DND-41 (cell line): Measurements from ENCODE around the gene YTHDC1.

Source experiments
- ATAC-seq: fragments of 200-7000 bp; cut with Tn5 transposase; 3 replicates; pipeline ENCODE4 v1.9.1; 2021; ENCODE audit warnings: low read depth; ENCODE audit not compliant: insufficient read depth
- DNase-seq: peaks from one replicate; pipeline ENCODE4 v3.0.0-alpha.2; 2020
- H2AFZ ChIP-seq: 2 replicates; pipeline ENCODE4 v1.6.0; 2012; ENCODE audit warnings: low read depth, low read length
- H3K27ac ChIP-seq: 2 replicates; pipeline ENCODE4 v1.5.1; 2012; ENCODE audit warnings: low read length, inconsistent platforms
- H3K27me3 ChIP-seq: fragments of 200-600 bp; sonication (generic); 2 replicates; pipeline ENCODE4 v1.6.0; 2012; ENCODE audit warnings: low read length, mild to moderate bottlenecking, inconsistent platforms; ENCODE audit not compliant: insufficient read depth, poor library complexity
- H3K36me3 ChIP-seq: 2 replicates; pipeline ENCODE4 v1.5.1; 2012; ENCODE audit warnings: low read length, inconsistent platforms; ENCODE audit not compliant: insufficient read depth
- H3K4me1 ChIP-seq: 2 replicates; pipeline ENCODE4 v1.5.1; 2012; ENCODE audit warnings: mild to moderate bottlenecking, low read length; ENCODE audit not compliant: insufficient read depth
- H3K4me2 ChIP-seq: 2 replicates; pipeline ENCODE4 v1.6.0; 2012; ENCODE audit warnings: mild to moderate bottlenecking, moderate library complexity, low read length, inconsistent platforms; ENCODE audit not compliant: insufficient read depth
- H3K4me3 ChIP-seq, 2 experiments: fragments of 200-600 bp in 1 of 2; shearing (Covaris generic) in 1 of 2; 2 replicates each; pipeline ENCODE4 v1.5.1; 2012 to 2016; ENCODE audit warnings: inconsistent platforms in 2 of 2, low read length in 2 of 2, mild to moderate bottlenecking in 2 of 2, low read depth in 1 of 2, moderate library complexity in 1 of 2
- H3K79me2 ChIP-seq: 2 replicates; pipeline ENCODE4 v1.6.0; 2012; ENCODE audit warnings: low read length, inconsistent platforms; ENCODE audit not compliant: insufficient read depth
- H3K9ac ChIP-seq: 2 replicates; pipeline ENCODE4 v1.6.0; 2012; ENCODE audit warnings: low read depth, mild to moderate bottlenecking, inconsistent platforms, low read length, moderate library complexity
- H3K9me3 ChIP-seq: 2 replicates; pipeline ENCODE4 v1.5.1; 2012; ENCODE audit warnings: low read length, moderate library complexity, mild to moderate bottlenecking, inconsistent platforms; ENCODE audit not compliant: insufficient read depth, severe bottlenecking
- H4K20me1 ChIP-seq: 2 replicates; pipeline ENCODE4 v1.6.0; 2012; ENCODE audit warnings: low read length; ENCODE audit not compliant: insufficient read depth
- EZH2 ChIP-seq: IDR thresholded peaks from 3 replicates; pipeline ENCODE4 v1.6.1; 2012; ENCODE audit warnings: borderline replicate concordance, low read depth, mild to moderate bottlenecking, moderate library complexity, low read length, inconsistent platforms; ENCODE audit not compliant: severe bottlenecking
- TF ChIP-seq, protein P1 (sequence below): IDR thresholded peaks from 2 replicates; pipeline ENCODE4 v1.5.1; 2012; ENCODE audit warnings: borderline replicate concordance, low read length, moderate library complexity, mild to moderate bottlenecking; ENCODE audit not compliant: poor library complexity, severe bottlenecking; ENCODE audit errors: extremely low read depth

Gene YTHDC1

DNA sequence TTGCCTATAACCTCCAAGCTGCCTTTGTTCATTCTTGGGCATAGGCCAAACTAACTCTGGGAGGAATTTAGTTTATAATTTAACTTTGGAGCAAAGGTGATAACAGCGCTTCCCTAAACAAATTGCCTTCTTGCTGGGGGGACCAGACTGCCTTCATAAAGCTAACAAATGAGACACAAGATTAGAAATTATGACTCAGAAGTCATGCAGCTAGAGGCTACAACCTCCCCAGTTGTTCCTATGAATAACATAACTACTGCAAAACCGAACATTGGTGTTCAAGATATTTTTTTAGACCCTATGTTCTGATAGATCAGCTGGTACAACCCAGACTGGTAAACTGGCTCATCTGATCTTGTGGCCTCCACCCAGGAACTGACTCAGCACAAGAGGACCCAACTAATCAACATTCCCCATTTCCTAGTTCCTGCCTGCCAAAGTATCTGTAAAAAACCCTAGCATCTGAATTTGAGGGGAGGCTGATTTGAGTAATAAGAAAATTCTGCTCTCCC lies 82.4 kb downstream of the YTHDC1 start:
- Histone ChIP-seq H3K4me1 (no peaks in the 10 kb centered on the region), H2AFZ (no peak overlapping the region), H3K27ac (no peak overlapping the region), H3K9ac (no peak overlapping the region), H3K79me2 (no peaks in the 10 kb centered on the region), H3K27me3 (peaks cover 3% of the 10 kb centered on the region), H3K9me3 (no peaks in the 10 kb centered on the region), H3K4me2 (no peak overlapping the region), H3K4me3 (no peak overlapping the region), H4K20me1 (no peaks in the 10 kb centered on the region), H3K36me3 (no peaks in the 10 kb centered on the region)
- DNase-seq (no peak), ATAC-seq (no peak)
- TF ChIP-seq, protein P1, sequence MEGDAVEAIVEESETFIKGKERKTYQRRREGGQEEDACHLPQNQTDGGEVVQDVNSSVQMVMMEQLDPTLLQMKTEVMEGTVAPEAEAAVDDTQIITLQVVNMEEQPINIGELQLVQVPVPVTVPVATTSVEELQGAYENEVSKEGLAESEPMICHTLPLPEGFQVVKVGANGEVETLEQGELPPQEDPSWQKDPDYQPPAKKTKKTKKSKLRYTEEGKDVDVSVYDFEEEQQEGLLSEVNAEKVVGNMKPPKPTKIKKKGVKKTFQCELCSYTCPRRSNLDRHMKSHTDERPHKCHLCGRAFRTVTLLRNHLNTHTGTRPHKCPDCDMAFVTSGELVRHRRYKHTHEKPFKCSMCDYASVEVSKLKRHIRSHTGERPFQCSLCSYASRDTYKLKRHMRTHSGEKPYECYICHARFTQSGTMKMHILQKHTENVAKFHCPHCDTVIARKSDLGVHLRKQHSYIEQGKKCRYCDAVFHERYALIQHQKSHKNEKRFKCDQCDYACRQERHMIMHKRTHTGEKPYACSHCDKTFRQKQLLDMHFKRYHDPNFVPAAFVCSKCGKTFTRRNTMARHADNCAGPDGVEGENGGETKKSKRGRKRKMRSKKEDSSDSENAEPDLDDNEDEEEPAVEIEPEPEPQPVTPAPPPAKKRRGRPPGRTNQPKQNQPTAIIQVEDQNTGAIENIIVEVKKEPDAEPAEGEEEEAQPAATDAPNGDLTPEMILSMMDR = no peak
- TF ChIP-seq EZH2 = no peak

DNA sequence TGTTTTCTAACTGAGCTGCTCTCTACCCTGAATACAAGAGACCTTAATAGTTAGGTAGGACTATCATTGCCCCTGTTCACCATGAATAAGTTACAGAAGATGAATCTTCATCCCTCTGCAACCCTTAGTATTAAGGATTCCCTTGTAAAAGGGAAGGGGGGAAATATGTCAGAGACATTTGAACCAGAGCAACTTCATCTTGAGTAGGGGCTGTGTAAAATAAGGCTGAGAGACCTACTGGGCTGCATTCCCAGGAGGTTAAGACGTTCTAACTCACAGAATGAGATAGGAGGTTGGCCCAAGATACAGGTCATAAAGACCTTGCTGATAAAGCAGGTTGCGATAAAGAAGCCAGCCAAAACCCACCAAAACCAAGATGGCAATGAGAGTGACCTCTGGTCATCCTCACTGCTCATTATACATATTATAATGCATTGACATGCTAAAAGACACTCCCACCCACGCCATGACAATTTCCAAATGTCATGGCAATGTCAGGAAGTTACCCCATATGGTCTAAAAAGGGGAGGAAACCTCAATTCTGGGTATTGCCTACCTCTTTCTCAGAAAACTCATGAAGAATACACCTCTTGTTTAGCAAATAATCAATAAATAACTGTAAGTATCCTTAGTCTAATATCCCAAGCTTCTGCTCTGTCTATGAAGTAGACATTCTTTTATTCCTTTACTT lies 84.9 kb downstream of the YTHDC1 start:
- no peaks in the 10 kb centered on the region for H3K36me3 ChIP-seq
- no peak for ATAC-seq
- no peaks in the 10 kb centered on the region for H4K20me1 ChIP-seq

More for the DNA sequence above, 84.9 kb downstream of the YTHDC1 start:
- Histone ChIP-seq H3K9ac (no peak overlapping the region), H2AFZ (no peak overlapping the region), H3K79me2 (no peaks in the 10 kb centered on the region), H3K4me1 (no peaks in the 10 kb centered on the region), H3K9me3 (no peaks in the 10 kb centered on the region), H3K27me3 (no peaks in the 10 kb centered on the region), H3K4me3 (no peak overlapping the region), H3K4me2 (no peak overlapping the region), H3K27ac (no peak overlapping the region)
- no peak for DNase-seq
- TF ChIP-seq, protein P1 = no peak
- no peak for TF ChIP-seq EZH2
